ENCODE measurements around the gene OR52E4.

GRCh38 chr11:5865826-5866225 lies 14.6 kb upstream of the OR52E4 start:
- TF ChIP-seq CTCF (optimal IDR thresholded peaks at IDR 0.05 in 1 of 3, IDR thresholded peaks at IDR 0.05 in 1 of 3, conservative IDR thresholded peaks at IDR 0.05 in 1 of 3; ENCODE audit: extremely low read depth in 1 of 3, insufficient read depth in 2 of 3, low read length in 3 of 3) (no peak), EZH2 (IDR thresholded peaks at IDR 0.05; ENCODE audit: low read length) (no peak)

Measured in keratinocyte (primary cell).